ENCODE data around the gene LDHAL6A.

The LDHAL6A gene

GRCh38 chr11:18523084-18523483 lies 67.4 kb downstream of the LDHAL6A start:
- no peak overlapping the region for H3K27ac ChIP-seq
- H3K4me1 ChIP-seq (ENCODE audit: control insufficient read depth in 1 of 2, insufficient read depth in 1 of 2, low read depth in 1 of 2, low read length in 1 of 2): peaks cover 17 to 23% of the 10 kb centered on the region in 2 experiments
- no peaks in the 10 kb centered on the region for H3K27me3 ChIP-seq
- H3K9me3 ChIP-seq: no peaks in the 10 kb centered on the region
- TF ChIP-seq CTCF (IDR thresholded peaks at IDR 0.05): no peak
- no peak overlapping the region for H3K4me3 ChIP-seq (ENCODE audit: low read depth in 1 of 2, low read length in 1 of 2)
- H3K36me3 ChIP-seq: peaks cover 16% of the 10 kb centered on the region

GRCh38 chr11:18524248-18524647 lies 68.6 kb downstream of the LDHAL6A start:
- Histone ChIP-seq H3K36me3 (peaks cover 6% of the 10 kb centered on the region), H3K27ac (peak overlapping the region; percentile 43), H3K9me3 (no peaks in the 10 kb centered on the region), H3K27me3 (no peaks in the 10 kb centered on the region), H3K4me1 (ENCODE audit: control insufficient read depth in 1 of 2, insufficient read depth in 1 of 2, low read depth in 1 of 2, low read length in 1 of 2) (peaks cover 17 to 23% of the 10 kb centered on the region in 2 experiments), H3K4me3 (ENCODE audit: low read depth in 1 of 2, low read length in 1 of 2) (no peak overlapping the region)
- TF ChIP-seq CTCF (IDR thresholded peaks at IDR 0.05): no peak

- H3K27me3 ChIP-seq: no peaks in the 10 kb centered on the region
- TF ChIP-seq CTCF (IDR thresholded peaks at IDR 0.05): no peak
- H3K9me3 ChIP-seq: no peaks in the 10 kb centered on the region
- H3K4me1 ChIP-seq (ENCODE audit: control insufficient read depth in 1 of 2, insufficient read depth in 1 of 2, low read depth in 1 of 2, low read length in 1 of 2): peaks cover 17 to 23% of the 10 kb centered on the region in 2 experiments
- peak overlapping the region; percentile 81 to 92 for H3K4me3 ChIP-seq (ENCODE audit: low read depth in 1 of 2, low read length in 1 of 2)
- peaks cover 9% of the 10 kb centered on the region for H3K36me3 ChIP-seq
- H3K27ac ChIP-seq: peak overlapping the region; percentile 99
These were observed 70.5 kb downstream of the LDHAL6A start for GRCh38 chr11:18526130-18526520.

- Histone ChIP-seq H3K9me3 (no peaks in the 10 kb centered on the region), H3K4me1 (ENCODE audit: control insufficient read depth in 1 of 2, insufficient read depth in 1 of 2, low read depth in 1 of 2, low read length in 1 of 2) (peaks cover 17 to 23% of the 10 kb centered on the region in 2 experiments), H3K36me3 (peaks cover 15% of the 10 kb centered on the region), H3K27me3 (no peaks in the 10 kb centered on the region), H3K4me3 (ENCODE audit: low read depth in 1 of 2, low read length in 1 of 2) (peak within 1 kb of the TSS; percentile 81 to 92), H3K27ac (peak within 1 kb of the TSS; percentile 99)
- peak; percentile 25 for TF ChIP-seq CTCF (IDR thresholded peaks at IDR 0.05)
These were observed 71.1 kb downstream of the LDHAL6A start, which contains the start of gene TSG101 for GRCh38 chr11:18526521-18527296. Gene TSG101 (minus strand): TSS chr11:18526942. CDS start chr11:18526816, 126 bp downstream.

GRCh38 chr11:18527512-18527911 lies 71.9 kb downstream of the LDHAL6A start:
- Histone ChIP-seq H3K27ac (peak overlapping the region; percentile 99), H3K27me3 (no peaks in the 10 kb centered on the region), H3K36me3 (peaks cover 20% of the 10 kb centered on the region), H3K4me3 (ENCODE audit: low read depth in 1 of 2, low read length in 1 of 2) (peak overlapping the region; percentile 81 to 92), H3K4me1 (ENCODE audit: control insufficient read depth in 1 of 2, insufficient read depth in 1 of 2, low read depth in 1 of 2, low read length in 1 of 2) (peaks cover 17 to 23% of the 10 kb centered on the region in 2 experiments), H3K9me3 (no peaks in the 10 kb centered on the region)
- TF ChIP-seq CTCF (IDR thresholded peaks at IDR 0.05): no peak

Measured in neutrophil (primary cell).